Stimulated activated CD8-positive, alpha-beta memory T cell treated with anti-CD3 and anti-CD28 coated beads, Interleukin-4, amount 100 ng/mL, for 24 hours (primary cell): Measurements from ENCODE around the gene LRRFIP1.
"Not testable (repeated sequence)": the region's sequence is repeated elsewhere in the genome, so short reads cannot be mapped to it uniquely, and the experiment has no call there.

Experiments used
- DNase-seq: peaks from one replicate; pipeline ENCODE4 v3.0.0-alpha.2; 2020; ENCODE audit warnings: low read depth

LRRFIP1 gene

GRCh38 chr2:237661799-237662328, 34.5 kb downstream of the LRRFIP1 start:
- no peak for DNase-seq

GRCh38 chr2:237662671-237663093, 35.3 kb downstream of the LRRFIP1 start:
- peak; percentile 29 for DNase-seq

GRCh38 chr2:237663517-237664110, 36.2 kb downstream of the LRRFIP1 start:
- no peak for DNase-seq

- DNase-seq = no peak
These were observed 36.8 kb downstream of the LRRFIP1 start for GRCh38 chr2:237664151-237664550.

GRCh38 chr2:237665713-237666143, 38.3 kb downstream of the LRRFIP1 start:
- no peak for DNase-seq

- no peak for DNase-seq
These were observed 39.2 kb downstream of the LRRFIP1 start for GRCh38 chr2:237666606-237667005.

- not testable (repeated sequence) for DNase-seq
These were observed 39.7 kb downstream of the LRRFIP1 start for GRCh38 chr2:237667050-237667576.

- no peak for DNase-seq
These were observed 40.5 kb downstream of the LRRFIP1 start for GRCh38 chr2:237667893-237668292.

- DNase-seq = no peak
These were observed 41.1 kb downstream of the LRRFIP1 start for GRCh38 chr2:237668440-237668839.

GRCh38 chr2:237669283-237669627, 41.9 kb downstream of the LRRFIP1 start:
- no peak for DNase-seq

- DNase-seq = no peak
These were observed 42.4 kb downstream of the LRRFIP1 start for GRCh38 chr2:237669628-237670392.

- no peak for DNase-seq
These were observed 43.3 kb downstream of the LRRFIP1 start for GRCh38 chr2:237670641-237671040.

GRCh38 chr2:237671466-237672138, 44.2 kb downstream of the LRRFIP1 start:
- no peak for DNase-seq

- DNase-seq = no peak
These were observed 45.3 kb downstream of the LRRFIP1 start for GRCh38 chr2:237672731-237673129.

GRCh38 chr2:237673130-237674001, 46.0 kb downstream of the LRRFIP1 start:
- peak; percentile 84 for DNase-seq

GRCh38 chr2:237674731-237675276, 47.4 kb downstream of the LRRFIP1 start:
- DNase-seq = no peak

- no peak for DNase-seq
These were observed 47.9 kb downstream of the LRRFIP1 start for GRCh38 chr2:237675316-237675715.

GRCh38 chr2:237680702-237681478, 53.5 kb downstream of the LRRFIP1 start:
- no peak for DNase-seq

GRCh38 chr2:237682151-237682550, 54.8 kb downstream of the LRRFIP1 start:
- DNase-seq = no peak

- no peak for DNase-seq
These were observed 55.7 kb downstream of the LRRFIP1 start for GRCh38 chr2:237682856-237683670.
